PC-3 (cell line): ENCODE results near the gene AP2M1.

Source experiments
- EZH2phosphoT487 ChIP-seq: fragments of 300-600 bp; sonication (generic); IDR thresholded peaks from 2 replicates; pipeline ENCODE4 v1.6.1; 2018; ENCODE audit warnings: mild to moderate bottlenecking, antibody characterized with exemption, low read length, borderline replicate concordance
- TF ChIP-seq, protein P1 (sequence below): fragments of 300-600 bp; sonication (generic); conservative IDR thresholded peaks from 2 replicates; pipeline ENCODE4 v1.5.1; 2017; ENCODE audit warnings: antibody characterized with exemption, low read depth, mild to moderate bottlenecking, low read length

DNA sequence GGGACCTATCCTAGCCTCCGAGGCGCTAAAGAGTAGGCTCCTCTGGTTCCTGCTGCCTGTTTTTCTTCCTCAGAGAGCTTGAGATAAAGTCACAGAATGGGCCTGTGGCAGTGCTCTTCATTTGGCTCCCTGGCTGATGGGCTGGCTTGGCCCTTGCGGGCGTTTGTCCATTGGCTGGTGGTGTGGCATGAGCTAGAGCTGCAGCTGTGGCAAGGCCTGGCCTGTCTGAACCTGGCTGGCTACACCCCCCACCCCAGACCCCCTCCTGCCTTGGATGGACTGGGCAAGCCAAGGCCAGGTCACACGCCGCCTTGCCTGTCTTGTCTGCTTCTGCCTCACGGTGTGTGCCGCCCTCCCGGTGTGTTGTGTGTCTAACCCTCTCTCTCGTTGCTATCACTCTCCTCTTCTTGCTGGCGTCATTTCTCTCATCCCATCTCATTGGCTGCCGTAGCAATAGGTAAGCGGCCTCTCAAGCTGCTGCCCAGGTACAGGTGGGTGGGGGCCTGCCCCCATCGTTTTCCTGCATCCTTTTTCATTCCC, 3.2 kb downstream of the AP2M1 start:
- TF ChIP-seq, protein P1, sequence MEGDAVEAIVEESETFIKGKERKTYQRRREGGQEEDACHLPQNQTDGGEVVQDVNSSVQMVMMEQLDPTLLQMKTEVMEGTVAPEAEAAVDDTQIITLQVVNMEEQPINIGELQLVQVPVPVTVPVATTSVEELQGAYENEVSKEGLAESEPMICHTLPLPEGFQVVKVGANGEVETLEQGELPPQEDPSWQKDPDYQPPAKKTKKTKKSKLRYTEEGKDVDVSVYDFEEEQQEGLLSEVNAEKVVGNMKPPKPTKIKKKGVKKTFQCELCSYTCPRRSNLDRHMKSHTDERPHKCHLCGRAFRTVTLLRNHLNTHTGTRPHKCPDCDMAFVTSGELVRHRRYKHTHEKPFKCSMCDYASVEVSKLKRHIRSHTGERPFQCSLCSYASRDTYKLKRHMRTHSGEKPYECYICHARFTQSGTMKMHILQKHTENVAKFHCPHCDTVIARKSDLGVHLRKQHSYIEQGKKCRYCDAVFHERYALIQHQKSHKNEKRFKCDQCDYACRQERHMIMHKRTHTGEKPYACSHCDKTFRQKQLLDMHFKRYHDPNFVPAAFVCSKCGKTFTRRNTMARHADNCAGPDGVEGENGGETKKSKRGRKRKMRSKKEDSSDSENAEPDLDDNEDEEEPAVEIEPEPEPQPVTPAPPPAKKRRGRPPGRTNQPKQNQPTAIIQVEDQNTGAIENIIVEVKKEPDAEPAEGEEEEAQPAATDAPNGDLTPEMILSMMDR: no peak
- no peak for TF ChIP-seq EZH2phosphoT487
